Aorta (tissue), 5 donors: Measurements from ENCODE around the gene ZNF124. TPM values are rescaled to one million over a fixed set of nuclear protein-coding genes. Genes with fewer than 3 reads are reported as not detected.
A peak's percentile ranks its signal among the peaks of the same experiment; 100 is the strongest.

Experiments
- ATAC-seq: fragments of 200-7000 bp; cut with Tn5 transposase; one replicate; pipeline ENCODE4 v1.9.1; 2022; ENCODE audit warnings: moderate library complexity; ENCODE audit not compliant: low FRiP score
- DNase-seq, 2 donors: peaks; one replicate each; pipeline ENCODE4 v3.0.0-alpha.2; 2020
- H3K27ac ChIP-seq, 2 donors: one replicate each; pipeline ENCODE4 v1.5.1; 2013; ENCODE audit warnings: low read length in 2 of 2, mild to moderate bottlenecking in 2 of 2, moderate library complexity in 2 of 2, control low read depth in 1 of 2, inconsistent platforms in 1 of 2, low read depth in 1 of 2
- H3K27me3 ChIP-seq, 2 donors: one replicate each; pipeline ENCODE4 v1.6.1; 2013; ENCODE audit warnings: control low read depth in 1 of 2, low read length in 1 of 2, mild to moderate bottlenecking in 1 of 2, moderate library complexity in 1 of 2; ENCODE audit not compliant: insufficient read depth in 2 of 2, control insufficient read depth in 1 of 2
- H3K36me3 ChIP-seq, 2 donors: one replicate each; pipeline ENCODE4 v1.6.1; 2013; ENCODE audit warnings: control low read depth in 1 of 2, low read length in 1 of 2, mild to moderate bottlenecking in 1 of 2; ENCODE audit not compliant: insufficient read depth in 2 of 2, control insufficient read depth in 1 of 2
- H3K4me1 ChIP-seq, 2 donors: one replicate each; pipeline ENCODE4 v1.6.1; 2013; ENCODE audit warnings: low read length in 2 of 2, control low read depth in 1 of 2, mild to moderate bottlenecking in 1 of 2, moderate library complexity in 1 of 2; ENCODE audit not compliant: insufficient read depth in 2 of 2, control insufficient read depth in 1 of 2
- H3K4me3 ChIP-seq, 2 donors: one replicate each; pipeline ENCODE4 v1.5.1; 2013; ENCODE audit warnings: low read length in 2 of 2, control low read depth in 1 of 2, mild to moderate bottlenecking in 1 of 2
- H3K9me3 ChIP-seq: one replicate; pipeline ENCODE4 v1.6.1; 2013; ENCODE audit warnings: mild to moderate bottlenecking, low read length; ENCODE audit not compliant: control insufficient read depth
- WGBS, 2 donors: extraction: QIAGEN DNeasy Blood & Tissue Kit; methylation state at CpG; one replicate each; pipeline ENCODE4 v1.1.7; 2013; 5-methylcytosine and 5-hydroxymethylcytosine counted together
- intact Hi-C, 2 donors: fragments of 100-400 bp; cut with DNase I; formaldehyde crosslinking; loops; one replicate each; pipeline versions ENCODE4 v1.14.2 to v1.15.0; 2022
- polyA plus RNA-seq, 2 donors: library from polyadenylated mRNA; stranded (reverse); fragments of 200-250 nt; gene quantifications; one replicate each; pipeline ENCODE4 v1.2.3, GENCODE V29; 2013
- total RNA-seq, 2 donors: library from RNA; stranded (reverse); fragmentation: NEBNext Ultra II Directional; extraction: Animal tissue kit (Norgen Biotek cat#: 25700); gene quantifications; one replicate each; pipeline ENCODE4 v1.2.1, GENCODE V29; 2021
- donor health status: healthy with polysubstance abuse.
- donor health status: Bipolar disorder and iron deficiency.
- donor health status: DM: no; HTN: no; CAD: no.
- donor health status: DM: no; HTN: no; CAD: no.
- donor health status: DM: yes; HTN: yes; CAD: no.

Gene ZNF124
- total and polyA plus RNA-seq, 4 donors: 0.77 to 39.7 (median 14.0) TPM

GRCh38 chr1:247113733-247114271 lies 58.0 kb downstream of the ZNF124 start:
- Histone ChIP-seq H3K9me3 (no peaks in the 10 kb centered on the region), H3K4me3 (no peak overlapping the region), H3K27me3 (no peaks in the 10 kb centered on the region), H3K27ac (no peak overlapping the region), H3K4me1 (no peaks in the 10 kb centered on the region), H3K36me3 (no peaks in the 10 kb centered on the region)
- intact Hi-C loops: loop anchor here in 1 of 2 donors (5.0 kb wide), 1 partner anchor 58 kb away; the partner anchor contains the start of gene ZNF124
- ATAC-seq: peak; percentile 33
- DNase-seq: no peak
- 93 to 94% methylated on average over 5 of the region's 5 CpGs for WGBS, 2 donors

GRCh38 chr1:247113094-247113497 lies 58.7 kb downstream of the ZNF124 start:
- DNase-seq (no peak), ATAC-seq (no peak)
- intact Hi-C loops: loop anchor here in 1 of 2 donors (5.0 kb wide), 1 partner anchor 59 kb away; the partner anchor contains the start of gene ZNF124
- Histone ChIP-seq H3K9me3 (no peaks in the 10 kb centered on the region), H3K4me1 (no peaks in the 10 kb centered on the region), H3K27me3 (no peaks in the 10 kb centered on the region), H3K36me3 (no peaks in the 10 kb centered on the region), H3K27ac (no peak overlapping the region), H3K4me3 (no peak overlapping the region)
- WGBS, 2 donors: 71 to 77% methylated on average over 5 of the region's 5 CpGs

GRCh38 chr1:247112479-247112781 lies 59.4 kb downstream of the ZNF124 start:
- no peak overlapping the region for H3K27ac ChIP-seq
- H3K36me3 ChIP-seq: no peaks in the 10 kb centered on the region
- no peak for ATAC-seq
- no peak overlapping the region for H3K4me3 ChIP-seq
- H3K4me1 ChIP-seq: no peaks in the 10 kb centered on the region
- no peaks in the 10 kb centered on the region for H3K27me3 ChIP-seq
- H3K9me3 ChIP-seq: no peaks in the 10 kb centered on the region
- 61 to 62% methylated on average over 9 of the region's 9 CpGs for WGBS, 2 donors
- intact Hi-C loops: loop anchor here in 1 of 2 donors (5.0 kb wide), 1 partner anchor 60 kb away; the partner anchor contains the start of gene ZNF124
- no peak for DNase-seq

GRCh38 chr1:247111700-247112478 lies 59.9 kb downstream of the ZNF124 start:
- no peaks in the 10 kb centered on the region for H3K9me3 ChIP-seq
- no peaks in the 10 kb centered on the region for H3K27me3 ChIP-seq
- H3K4me3 ChIP-seq: peak overlapping the region; percentile 62 to 78
- no peaks in the 10 kb centered on the region for H3K36me3 ChIP-seq
- H3K27ac ChIP-seq: peak overlapping the region in 1 of 2 donors; percentile 35
- H3K4me1 ChIP-seq: no peaks in the 10 kb centered on the region
- WGBS, 2 donors: 1 to 3% methylated on average over 48 to 78 of the region's 78 CpGs
- ATAC-seq: peak; percentile 93
- intact Hi-C loops: loop anchor here in 1 of 2 donors (5.0 kb wide), 1 partner anchor 60 kb away; the partner anchor contains the start of gene ZNF124
- peak; percentile 84 to 89 for DNase-seq

- no peaks in the 10 kb centered on the region for H3K27me3 ChIP-seq
- H3K27ac ChIP-seq: peak overlapping the region in 1 of 2 donors; percentile 35
- WGBS, 2 donors: 0 to 1% methylated on average over 35 to 62 of the region's 62 CpGs
- ATAC-seq (peak; percentile 51), DNase-seq (peak in 1 of 2 donors; percentile 80)
- intact Hi-C loops: loop anchor here in 1 of 2 donors (5.0 kb wide), 1 partner anchor 61 kb away; the partner anchor contains the start of gene ZNF124
- H3K4me1 ChIP-seq: no peaks in the 10 kb centered on the region
- H3K9me3 ChIP-seq: no peaks in the 10 kb centered on the region
- no peaks in the 10 kb centered on the region for H3K36me3 ChIP-seq
- H3K4me3 ChIP-seq: peak overlapping the region; percentile 62 to 78
These were observed 60.5 kb downstream of the ZNF124 start for GRCh38 chr1:247111259-247111699.

GRCh38 chr1:247110627-247111258 lies 61.1 kb downstream of the ZNF124 start:
- DNase-seq (no peak), ATAC-seq (no peak)
- peak overlapping the region; percentile 62 to 78 for H3K4me3 ChIP-seq
- H3K27ac ChIP-seq: no peak overlapping the region
- no peaks in the 10 kb centered on the region for H3K36me3 ChIP-seq
- no peaks in the 10 kb centered on the region for H3K9me3 ChIP-seq
- no peaks in the 10 kb centered on the region for H3K27me3 ChIP-seq
- H3K4me1 ChIP-seq: no peaks in the 10 kb centered on the region
- WGBS, 2 donors: 30 to 31% methylated on average over 30 of the region's 30 CpGs
- intact Hi-C loops: loop anchor here in 1 of 2 donors (5.0 kb wide), 1 partner anchor 62 kb away; the partner anchor contains the start of gene ZNF124

GRCh38 chr1:247107694-247108093 lies 64.1 kb downstream of the ZNF124 start:
- H3K27me3 ChIP-seq: no peaks in the 10 kb centered on the region
- ATAC-seq (no peak), DNase-seq (no peak)
- intact Hi-C loops: loop anchor here in 1 of 2 donors (10.0 kb wide), 1 partner anchor 173 kb away; the partner anchor contains the start of gene AHCTF1
- no peak overlapping the region for H3K4me3 ChIP-seq
- no peaks in the 10 kb centered on the region for H3K9me3 ChIP-seq
- no peaks in the 10 kb centered on the region for H3K4me1 ChIP-seq
- no peaks in the 10 kb centered on the region for H3K36me3 ChIP-seq
- no peak overlapping the region for H3K27ac ChIP-seq
- 63 to 80% methylated on average over 7 of the region's 7 CpGs for WGBS, 2 donors

GRCh38 chr1:247105966-247106365 lies 65.9 kb downstream of the ZNF124 start:
- intact Hi-C loops: loop anchor here in 1 of 2 donors (10.0 kb wide), 1 partner anchor 171 kb away; the partner anchor contains the start of gene AHCTF1
- ATAC-seq: no peak
- H3K4me1 ChIP-seq: no peaks in the 10 kb centered on the region
- no peak for DNase-seq
- H3K27me3 ChIP-seq: no peaks in the 10 kb centered on the region
- WGBS, 2 donors: 87 to 88% methylated on average over 15 of the region's 15 CpGs
- no peaks in the 10 kb centered on the region for H3K9me3 ChIP-seq
- no peak overlapping the region for H3K4me3 ChIP-seq
- no peak overlapping the region for H3K27ac ChIP-seq
- peaks cover 0 to 4% of the 10 kb centered on the region in 2 donors for H3K36me3 ChIP-seq
